K562 (cell line): ENCODE results near the gene ZNF157. TPM values are rescaled to one million over a fixed set of nuclear protein-coding genes. Genes with fewer than 3 reads are reported as not detected.
A peak's percentile ranks its signal among the peaks of the same experiment; 100 is the strongest.

ENCODE experiments used
- ATAC-seq: fragments of 200-7000 bp; cut with Tn5 transposase; 3 replicates; pipeline ENCODE4 v1.9.1; 2020; ENCODE audit warnings: moderate library complexity
- BruUV-seq: library from RNA; stranded (reverse); fragments of 400-500 nt; replicated peaks from 2 replicates; lab custom pipeline; 2021; lab: Mats Ljungman, UMichigan
- CTCF ChIA-PET: fragments of 300-600 bp; formaldehyde crosslinking; extraction: SDS; loops from one replicate; lab custom pipeline; 2021; ENCODE audit warnings: low intra/inter-chr PET ratio; lab: Yijun Ruan, JAX
- POLR2A ChIA-PET: fragments of 300-600, 350-650 bp; sonication (Branson Sonifier 250); formaldehyde crosslinking; extraction: SDS; loops from one replicate; lab custom pipeline; 2021; ENCODE audit warnings: antibody characterized with exemption, inconsistent platforms; lab: Yijun Ruan, JAX
- DNase-seq, 4 experiments: peaks; one replicate each; pipeline versions ENCODE4 v3.0.0 to v3.0.0-alpha.2; 2011 to 2018; ENCODE audit warnings: low spot score in 3 of 4, mixed read lengths in 3 of 4; ENCODE audit errors: extremely low read depth in 1 of 4
- FAIRE-seq: peaks from 2 replicates; lab custom pipeline; 2011; peaks lifted over from hg19 to GRCh38; lab: Jason Lieb, UNC
- H2AFZ ChIP-seq: 2 replicates; pipeline ENCODE4 v1.6.0; 2011; ENCODE audit warnings: low read depth, low read length, control low read depth, inconsistent platforms
- H3K27ac ChIP-seq: fragments of 200-600 bp; 3 replicates; pipeline ENCODE4 v1.8.0; 2011; ENCODE audit warnings: low read depth, mild to moderate bottlenecking, control low read depth, inconsistent platforms, low read length, moderate library complexity, mixed read lengths; ENCODE audit errors: extremely low read depth
- H3K27me3 ChIP-seq, 2 experiments: fragments of 300-600 bp in 1 of 2; 2 replicates in 1 of 2; 3 replicates in 1 of 2; pipeline versions ENCODE4 v1.6.0 to v1.8.0; 2011; ENCODE audit warnings: inconsistent platforms in 2 of 2, low read length in 2 of 2, mild to moderate bottlenecking in 1 of 2, mixed read lengths in 1 of 2, moderate library complexity in 1 of 2; ENCODE audit not compliant: control insufficient read depth in 2 of 2, insufficient read depth in 2 of 2
- H3K36me3 ChIP-seq: fragments of 300-600 bp; 3 replicates; pipeline ENCODE4 v1.8.0; 2011; ENCODE audit warnings: mild to moderate bottlenecking, low read length, inconsistent platforms; ENCODE audit not compliant: control insufficient read depth, insufficient read depth
- H3K4me1 ChIP-seq, 2 experiments: fragments of 200-600 bp in 1 of 2; replicated peaks in 1 of 2; 2 replicates in 1 of 2; 3 replicates in 1 of 2; pipeline versions ENCODE4 v1.5.1 to v1.8.0; 2011; ENCODE audit warnings: inconsistent platforms in 2 of 2, low read length in 2 of 2, mild to moderate bottlenecking in 1 of 2, mixed read lengths in 1 of 2, moderate library complexity in 1 of 2; ENCODE audit not compliant: control insufficient read depth in 2 of 2, insufficient read depth in 2 of 2
- H3K4me2 ChIP-seq: 2 replicates; pipeline ENCODE4 v1.6.1; 2011; ENCODE audit warnings: low read length, control low read depth, inconsistent platforms, mixed read lengths; ENCODE audit not compliant: insufficient read depth
- H3K4me3 ChIP-seq: fragments of 200-600 bp; sonication (generic), shearing (Covaris generic); 2 replicates; pipeline ENCODE4 v1.5.1; 2016; ENCODE audit warnings: control low read depth, inconsistent platforms
- H3K79me2 ChIP-seq: fragments of 200-600 bp; 3 replicates; pipeline ENCODE4 v1.8.0; 2011; ENCODE audit warnings: low read length, inconsistent platforms; ENCODE audit not compliant: control insufficient read depth, insufficient read depth
- H3K9ac ChIP-seq, 2 experiments: 2 replicates each; pipeline versions ENCODE4 v1.6.0 to v1.6.1; 2011; ENCODE audit warnings: low read depth in 2 of 2, low read length in 2 of 2, control low read depth in 1 of 2, inconsistent platforms in 1 of 2, mild to moderate bottlenecking in 1 of 2, mixed read lengths in 1 of 2; ENCODE audit not compliant: insufficient read depth in 1 of 2
- H3K9me1 ChIP-seq: one replicate; pipeline ENCODE4 v1.6.0; 2011; ENCODE audit warnings: inconsistent platforms, mild to moderate bottlenecking, low read length, moderate library complexity; ENCODE audit not compliant: control insufficient read depth, insufficient read depth
- H3K9me3 ChIP-seq: replicated peaks from 2 replicates; pipeline ENCODE4 v1.5.1; 2011; ENCODE audit warnings: low read depth, low read length, inconsistent platforms; ENCODE audit not compliant: control insufficient read depth, insufficient read depth
- H4K20me1 ChIP-seq: replicated peaks from 2 replicates; pipeline ENCODE4 v1.6.1; 2011; ENCODE audit warnings: low read length, inconsistent platforms, mixed read lengths; ENCODE audit not compliant: control insufficient read depth, insufficient read depth
- BHLHE40 ChIP-seq: IDR thresholded peaks from 2 replicates; pipeline ENCODE4 v1.6.1; 2011; ENCODE audit warnings: low read length, improper control_type of control experiment
- FOS ChIP-seq: IDR thresholded peaks from 3 replicates; pipeline ENCODE4 v1.6.1; 2011; ENCODE audit not compliant: insufficient read length; ENCODE audit errors: extremely low read depth
- FOXK2 ChIP-seq, 2 experiments: fragments of 450-650 bp; IDR thresholded peaks in 1 of 2; conservative IDR thresholded peaks in 1 of 2; 2 replicates each; pipeline ENCODE4 v1.6.1; 2016; ENCODE audit warnings: low read depth in 2 of 2, mild to moderate bottlenecking in 1 of 2
- NR2C1 ChIP-seq, 2 experiments: fragments of 450-650 bp; IDR thresholded peaks; 2 replicates each; pipeline ENCODE4 v1.6.1; 2017; ENCODE audit warnings: mild to moderate bottlenecking in 2 of 2, antibody characterized with exemption in 1 of 2, inconsistent platforms in 1 of 2, missing compliant biosample characterization in 1 of 2, missing genetic modification characterization in 1 of 2
- RFX1 ChIP-seq: fragments of 450-650 bp; IDR thresholded peaks from 2 replicates; pipeline ENCODE4 v1.6.1; 2016; ENCODE audit warnings: mild to moderate bottlenecking, moderate library complexity
- YY1 ChIP-seq, 3 experiments: IDR thresholded peaks; 2 replicates each; pipeline ENCODE4 v1.6.1; 2011; ENCODE audit warnings: low read length in 2 of 3, mild to moderate bottlenecking in 2 of 3, moderate library complexity in 2 of 3, borderline replicate concordance in 1 of 3, control low read depth in 1 of 3, low read depth in 1 of 3; ENCODE audit not compliant: insufficient read depth in 3 of 3, insufficient replicate concordance in 2 of 3, control insufficient read depth in 1 of 3, insufficient read length in 1 of 3; ENCODE audit errors: extremely low read depth in 1 of 3
- WGBS: fragments of 100-300 bp; shearing (Covaris generic); methylation state at CpG from one replicate; pipeline ENCODE4 v1.1.6; 2016; ENCODE audit warnings: low coverage, mixed read lengths; ENCODE audit not compliant: insufficient coverage; ENCODE audit errors: missing lambda C conversion rate; 5-methylcytosine and 5-hydroxymethylcytosine counted together
- in situ Hi-C: fragments of 300-500 bp; cut with MboI; formaldehyde crosslinking; loops from 4 replicates; pipeline ENCODE4 v1.15.0; 2018; ENCODE audit warnings: inconsistent platforms, mixed read lengths
- intact Hi-C: fragments of 100-400 bp; cut with micrococcal nuclease; formaldehyde crosslinking; loops from 2 replicates; pipeline ENCODE4 v1.14.2; 2022
- polyA plus RNA-seq, 8 experiments: library from polyadenylated mRNA; depleted of rRNA in 4 of 8; stranded (reverse) in 5 of 8; unstranded in 3 of 8; fragments of >200 nt; fragmentation: Nextera tagmentation in 2 of 8; fragmentation: Illumina TruSeq in 1 of 8; extraction: Ambion mirVana in 2 of 8; extraction: Trizol in 1 of 8; gene quantifications; 2 replicates each; pipeline versions ENCODE4 v1.2.1 to v1.2.3, GENCODE V29; 2011 to 2014; ENCODE audit warnings: inconsistent platforms in 1 of 8, missing spikeins in 1 of 8
- total RNA-seq, 7 experiments: library from RNA; depleted of rRNA in 6 of 7; stranded (reverse); fragments of >200 nt in 6 of 7; fragmentation: Illumina TruSeq in 2 of 7; extraction: Trizol in 2 of 7; gene quantifications; 2 replicates each; pipeline versions ENCODE4 v1.2.1 to v1.2.3, GENCODE V29; 2011 to 2021; ENCODE audit warnings: low replicate concordance in 1 of 7
- TF ChIP-seq, protein P1 (sequence below): fragments of 450-650 bp; IDR thresholded peaks from 2 replicates; pipeline ENCODE4 v1.6.1; 2018; ENCODE audit not compliant: partially characterized antibody
- TF ChIP-seq, protein P2 (sequence below): conservative IDR thresholded peaks from 2 replicates; pipeline ENCODE4 v1.6.1; 2011; ENCODE audit warnings: low read depth, mild to moderate bottlenecking, low read length; ENCODE audit not compliant: control insufficient read depth

The ZNF157 gene
- total and polyA plus RNA-seq, 9 of the 15 experiments (the other 6 are each of a cell fraction or from before 2014, with no cell fraction given), result 0.03 TPM; not detected in 8

DNA sequence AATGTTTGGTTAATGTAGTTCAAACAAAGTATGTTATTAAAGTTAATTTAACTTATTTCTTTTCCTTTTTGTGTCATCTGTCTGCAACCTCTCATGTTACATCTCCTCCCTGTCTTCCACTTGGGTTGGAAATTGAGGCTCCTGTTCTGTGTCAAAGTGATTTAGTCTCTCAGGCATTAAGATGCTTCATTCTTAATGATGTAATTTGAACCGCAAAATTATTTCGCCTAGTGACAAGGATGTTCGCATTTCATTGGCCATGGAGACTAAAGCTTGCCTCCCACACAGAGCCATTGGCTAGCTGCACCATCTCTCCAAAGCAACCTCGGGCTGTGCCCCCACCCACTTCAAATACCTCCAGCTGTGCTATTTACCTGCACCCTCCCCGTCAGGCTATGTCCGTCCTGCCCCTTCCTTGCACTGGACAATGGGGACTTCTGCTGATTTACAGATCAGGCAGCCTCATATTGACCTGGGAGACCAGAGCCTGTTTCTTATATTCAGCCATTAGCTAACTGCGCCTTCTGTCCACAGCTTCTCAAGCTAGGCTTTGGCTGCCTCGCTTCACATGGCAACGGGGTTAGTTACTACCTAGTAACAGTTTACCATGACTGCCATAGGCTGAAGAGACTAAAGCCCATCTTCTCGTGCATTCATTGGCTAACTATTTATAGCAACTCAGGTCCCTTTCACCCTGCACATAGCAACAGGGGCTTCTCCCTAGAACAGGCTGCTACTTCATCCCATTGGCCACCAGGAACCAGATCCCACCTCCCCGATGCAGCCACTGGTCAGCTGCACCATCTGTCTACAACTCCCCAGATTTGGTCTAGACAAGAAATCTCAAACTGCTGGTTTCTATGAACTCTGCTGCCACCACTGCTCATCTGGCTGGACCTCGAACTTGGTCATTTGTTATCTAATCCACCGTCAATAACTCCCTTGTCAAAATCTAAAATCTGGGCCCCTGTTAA lies 8.6 kb upstream of the ZNF157 start (continued):
- peak; percentile 49 for TF ChIP-seq FOS
- TF ChIP-seq RFX1, result peak; percentile 44
- TF ChIP-seq NR2C1 (IDR thresholded peaks at IDR 0.05), result no peak
- TF ChIP-seq NR2C1 (tag; IDR thresholded peaks at IDR 0.05), result no peak
- TF ChIP-seq, all 486 proteins: peak for 8

DNA sequence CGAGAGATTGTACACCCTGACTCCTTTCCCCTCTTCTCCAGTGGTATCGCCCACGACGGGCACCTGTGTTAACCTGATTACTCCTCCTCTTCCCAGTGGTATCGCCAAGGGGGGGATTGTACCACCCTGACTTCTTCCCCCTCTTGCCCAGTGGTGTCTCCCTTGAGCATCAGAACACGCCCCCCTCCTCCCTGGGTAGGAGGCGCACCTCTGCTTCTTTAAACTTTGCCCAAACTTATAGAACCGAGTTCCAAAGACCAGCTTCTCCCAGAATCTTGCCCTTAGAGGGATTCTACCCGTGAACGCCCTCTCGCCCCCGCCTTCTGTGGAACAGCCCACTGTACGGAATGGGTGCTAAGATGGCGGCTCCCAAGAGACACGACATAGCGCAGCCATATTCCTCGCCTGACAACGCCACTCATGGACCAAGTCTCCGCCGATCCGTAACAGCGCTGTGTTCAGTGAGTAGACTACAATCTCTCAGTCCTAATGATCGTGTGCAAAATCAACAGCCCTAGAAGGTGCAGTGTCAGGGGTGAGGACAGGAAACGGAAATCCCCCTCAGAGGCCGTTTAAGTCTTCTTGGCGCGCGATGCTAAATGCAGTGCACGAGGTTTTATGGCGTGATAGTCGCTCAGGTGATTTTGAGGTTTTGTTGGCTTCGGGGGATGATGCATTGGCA lies 4.2 kb upstream of the ZNF157 start:
- peak; percentile 97 for ATAC-seq
- Histone ChIP-seq H3K9me1 (no peaks in the 10 kb centered on the region), H4K20me1 (no peaks in the 10 kb centered on the region), H2AFZ (peak overlapping the region; percentile 45), H3K4me2 (peak overlapping the region; percentile 51), H3K4me1 (no peaks in the 10 kb centered on the region), H3K27me3 (peaks cover 6 to 17% of the 10 kb centered on the region in 2 experiments; a peak in 4 of 5 replicates), H3K36me3 (no peaks in the 10 kb centered on the region), H3K4me3 (no peak overlapping the region), H3K9me3 (no peaks in the 10 kb centered on the region), H3K9ac (no peak overlapping the region), H3K27ac (no peak overlapping the region), H3K79me2 (no peaks in the 10 kb centered on the region)
- CTCF ChIA-PET, result no interaction called here
- peak; percentile 61 for FAIRE-seq
- 25% methylated on average over 22 of the region's 32 CpGs for WGBS
- in situ Hi-C loops (no loop called here), intact Hi-C loops (no loop called here)
- no TSS peak for BruUV-seq
- POLR2A ChIA-PET, result no interaction called here
- peak; percentile 46 to 54 (median 50) for DNase-seq
- peak in 1 of 2 experiments; percentile 80; a peak in 2 of 4 replicates for TF ChIP-seq FOXK2 (conservative IDR thresholded peaks at IDR 0.05 in 1 of 2, IDR thresholded peaks at IDR 0.05 in 1 of 2; ENCODE audit: low read depth in 2 of 2)
- TF ChIP-seq, protein P1, sequence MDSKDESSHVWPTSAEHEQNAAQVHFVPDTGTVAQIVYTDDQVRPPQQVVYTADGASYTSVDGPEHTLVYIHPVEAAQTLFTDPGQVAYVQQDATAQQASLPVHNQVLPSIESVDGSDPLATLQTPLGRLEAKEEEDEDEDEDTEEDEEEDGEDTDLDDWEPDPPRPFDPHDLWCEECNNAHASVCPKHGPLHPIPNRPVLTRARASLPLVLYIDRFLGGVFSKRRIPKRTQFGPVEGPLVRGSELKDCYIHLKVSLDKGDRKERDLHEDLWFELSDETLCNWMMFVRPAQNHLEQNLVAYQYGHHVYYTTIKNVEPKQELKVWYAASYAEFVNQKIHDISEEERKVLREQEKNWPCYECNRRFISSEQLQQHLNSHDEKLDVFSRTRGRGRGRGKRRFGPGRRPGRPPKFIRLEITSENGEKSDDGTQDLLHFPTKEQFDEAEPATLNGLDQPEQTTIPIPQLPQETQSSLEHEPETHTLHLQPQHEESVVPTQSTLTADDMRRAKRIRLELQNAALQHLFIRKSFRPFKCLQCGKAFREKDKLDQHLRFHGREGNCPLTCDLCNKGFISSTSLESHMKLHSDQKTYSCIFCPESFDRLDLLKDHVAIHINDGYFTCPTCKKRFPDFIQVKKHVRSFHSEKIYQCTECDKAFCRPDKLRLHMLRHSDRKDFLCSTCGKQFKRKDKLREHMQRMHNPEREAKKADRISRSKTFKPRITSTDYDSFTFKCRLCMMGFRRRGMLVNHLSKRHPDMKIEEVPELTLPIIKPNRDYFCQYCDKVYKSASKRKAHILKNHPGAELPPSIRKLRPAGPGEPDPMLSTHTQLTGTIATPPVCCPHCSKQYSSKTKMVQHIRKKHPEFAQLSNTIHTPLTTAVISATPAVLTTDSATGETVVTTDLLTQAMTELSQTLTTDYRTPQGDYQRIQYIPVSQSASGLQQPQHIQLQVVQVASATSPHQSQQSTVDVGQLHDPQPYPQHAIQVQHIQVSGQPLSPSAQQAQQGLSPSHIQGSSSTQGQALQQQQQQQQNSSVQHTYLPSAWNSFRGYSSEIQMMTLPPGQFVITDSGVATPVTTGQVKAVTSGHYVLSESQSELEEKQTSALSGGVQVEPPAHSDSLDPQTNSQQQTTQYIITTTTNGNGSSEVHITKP, result peak; percentile 98
- TF ChIP-seq YY1 (IDR thresholded peaks at IDR 0.05; ENCODE audit: borderline replicate concordance in 1 of 3, control insufficient read depth in 1 of 3, extremely low read depth in 1 of 3, insufficient read depth in 3 of 3, insufficient read length in 1 of 3, insufficient replicate concordance in 2 of 3, low read depth in 1 of 3, low read length in 2 of 3), result peak; percentile 93 to 99 (median 99)
- no peak for TF ChIP-seq BHLHE40
- TF ChIP-seq, protein P2, sequence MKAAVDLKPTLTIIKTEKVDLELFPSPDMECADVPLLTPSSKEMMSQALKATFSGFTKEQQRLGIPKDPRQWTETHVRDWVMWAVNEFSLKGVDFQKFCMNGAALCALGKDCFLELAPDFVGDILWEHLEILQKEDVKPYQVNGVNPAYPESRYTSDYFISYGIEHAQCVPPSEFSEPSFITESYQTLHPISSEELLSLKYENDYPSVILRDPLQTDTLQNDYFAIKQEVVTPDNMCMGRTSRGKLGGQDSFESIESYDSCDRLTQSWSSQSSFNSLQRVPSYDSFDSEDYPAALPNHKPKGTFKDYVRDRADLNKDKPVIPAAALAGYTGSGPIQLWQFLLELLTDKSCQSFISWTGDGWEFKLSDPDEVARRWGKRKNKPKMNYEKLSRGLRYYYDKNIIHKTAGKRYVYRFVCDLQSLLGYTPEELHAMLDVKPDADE, result no peak
